Nephron (organoid): ENCODE measurements around the gene RPRD1A.
"Not testable (repeated sequence)": the region's sequence is repeated elsewhere in the genome, so short reads cannot be mapped to it uniquely, and the experiment has no call there.

Source experiments
- H3K27ac Mint-ChIP-seq, 3 experiments: 2 replicates each; pipeline ENCODE4 v1.8.0; 2020; ENCODE audit warnings: mixed read lengths in 3 of 3, mild to moderate bottlenecking in 2 of 3, moderate library complexity in 1 of 3
- H3K27me3 Mint-ChIP-seq: 2 replicates; pipeline ENCODE4 v1.8.0; 2021; ENCODE audit warnings: low read depth, mild to moderate bottlenecking, moderate library complexity, mixed read lengths
- H3K36me3 Mint-ChIP-seq: 2 replicates; pipeline ENCODE4 v1.8.0; 2020; ENCODE audit warnings: low read depth, mixed read lengths
- H3K4me1 Mint-ChIP-seq: 2 replicates; pipeline ENCODE4 v1.8.0; 2020; ENCODE audit warnings: mixed read lengths
- H3K4me3 Mint-ChIP-seq, 3 experiments: 2 replicates each; pipeline ENCODE4 v1.8.0; 2020; ENCODE audit warnings: mild to moderate bottlenecking in 3 of 3, mixed read lengths in 3 of 3, moderate library complexity in 2 of 3
- H3K9me3 Mint-ChIP-seq: 2 replicates; pipeline ENCODE4 v1.8.0; 2020; ENCODE audit warnings: mixed read lengths
- TF ChIP-seq, protein P1 (sequence below), 3 experiments: fragments of 200-600 bp; sonication (generic); IDR thresholded peaks; one replicate each; pipeline ENCODE4 v1.5.0; 2021; ENCODE audit warnings: antibody characterized with exemption in 3 of 3; ENCODE audit not compliant: unreplicated experiment in 3 of 3

The RPRD1A gene

GRCh38 chr18:36074435-36074834 is 7.1 kb upstream of the RPRD1A start:
- Mint-ChIP-seq H3K27me3 (peaks cover 8% of the 10 kb centered on the region), H3K27ac (no peak overlapping the region), H3K9me3 (peaks cover 7% of the 10 kb centered on the region)

DNA sequence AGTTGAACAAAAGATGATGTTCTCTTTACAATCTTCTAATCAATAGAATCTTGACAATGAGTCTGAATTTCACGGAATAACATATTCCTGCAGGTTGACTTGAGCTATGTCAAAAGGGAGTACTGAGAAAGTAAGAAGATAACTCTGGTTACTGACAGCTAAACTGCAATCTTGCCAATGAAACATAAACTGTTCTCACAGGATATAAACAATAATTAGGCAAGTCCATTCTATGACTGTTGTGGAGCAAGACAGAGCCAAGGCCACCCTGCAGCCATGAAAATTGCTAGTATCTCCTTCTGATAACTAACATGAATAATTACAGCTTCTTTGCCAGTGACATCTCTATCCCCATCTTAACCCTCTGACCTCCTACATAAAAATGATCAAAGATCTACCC is 6.3 kb upstream of the RPRD1A start:
- peaks cover 2% of the 10 kb centered on the region for H3K9me3 Mint-ChIP-seq
- peaks cover 8% of the 10 kb centered on the region for H3K27me3 Mint-ChIP-seq
- TF ChIP-seq, protein P1, sequence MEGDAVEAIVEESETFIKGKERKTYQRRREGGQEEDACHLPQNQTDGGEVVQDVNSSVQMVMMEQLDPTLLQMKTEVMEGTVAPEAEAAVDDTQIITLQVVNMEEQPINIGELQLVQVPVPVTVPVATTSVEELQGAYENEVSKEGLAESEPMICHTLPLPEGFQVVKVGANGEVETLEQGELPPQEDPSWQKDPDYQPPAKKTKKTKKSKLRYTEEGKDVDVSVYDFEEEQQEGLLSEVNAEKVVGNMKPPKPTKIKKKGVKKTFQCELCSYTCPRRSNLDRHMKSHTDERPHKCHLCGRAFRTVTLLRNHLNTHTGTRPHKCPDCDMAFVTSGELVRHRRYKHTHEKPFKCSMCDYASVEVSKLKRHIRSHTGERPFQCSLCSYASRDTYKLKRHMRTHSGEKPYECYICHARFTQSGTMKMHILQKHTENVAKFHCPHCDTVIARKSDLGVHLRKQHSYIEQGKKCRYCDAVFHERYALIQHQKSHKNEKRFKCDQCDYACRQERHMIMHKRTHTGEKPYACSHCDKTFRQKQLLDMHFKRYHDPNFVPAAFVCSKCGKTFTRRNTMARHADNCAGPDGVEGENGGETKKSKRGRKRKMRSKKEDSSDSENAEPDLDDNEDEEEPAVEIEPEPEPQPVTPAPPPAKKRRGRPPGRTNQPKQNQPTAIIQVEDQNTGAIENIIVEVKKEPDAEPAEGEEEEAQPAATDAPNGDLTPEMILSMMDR (IDR thresholded peaks at IDR 0.05; ENCODE audit: unreplicated experiment in 3 of 3) = no peak

More at GRCh38 chr18:36074435-36074834, 7.1 kb upstream of the RPRD1A start:
- TF ChIP-seq, protein P1 (IDR thresholded peaks at IDR 0.05; ENCODE audit: unreplicated experiment in 3 of 3) = no peak
- H3K36me3 Mint-ChIP-seq = no peaks in the 10 kb centered on the region
- no peaks in the 10 kb centered on the region for H3K4me1 Mint-ChIP-seq
- no peak overlapping the region for H3K4me3 Mint-ChIP-seq

DNA sequence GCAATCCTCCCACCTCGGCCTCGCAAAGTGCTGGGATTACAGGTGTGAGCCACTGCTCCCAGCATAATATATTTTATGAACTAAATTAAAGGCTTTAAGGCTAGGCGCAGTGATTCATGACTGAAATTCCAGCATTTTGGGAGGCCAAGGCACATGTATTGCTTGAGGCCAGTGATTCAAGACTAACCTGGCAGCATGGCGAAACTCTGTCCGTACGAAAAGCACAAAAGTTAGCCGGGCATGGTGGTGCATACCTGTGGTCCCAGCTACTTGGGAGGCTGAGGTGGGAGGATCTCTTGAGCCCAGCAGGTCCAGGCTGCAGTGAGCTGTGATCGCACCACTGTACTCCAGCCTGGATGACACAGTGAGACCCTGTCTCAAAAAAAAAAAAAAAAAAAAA is 5.0 kb upstream of the RPRD1A start:
- H3K4me3 Mint-ChIP-seq, H3K27me3 Mint-ChIP-seq, H3K4me1 Mint-ChIP-seq, H3K27ac Mint-ChIP-seq, H3K36me3 Mint-ChIP-seq, H3K9me3 Mint-ChIP-seq: not testable (repeated sequence)

More for the DNA sequence above, 6.3 kb upstream of the RPRD1A start:
- Mint-ChIP-seq H3K4me3 (no peak overlapping the region), H3K36me3 (no peaks in the 10 kb centered on the region), H3K27ac (no peak overlapping the region), H3K4me1 (no peaks in the 10 kb centered on the region)

- H3K9me3 Mint-ChIP-seq = peaks cover 3% of the 10 kb centered on the region
- peaks cover 18% of the 10 kb centered on the region for H3K4me1 Mint-ChIP-seq
- H3K36me3 Mint-ChIP-seq = peaks cover 20% of the 10 kb centered on the region
- peaks cover 4% of the 10 kb centered on the region for H3K27me3 Mint-ChIP-seq
- peak overlapping the region; percentile 97 to 100 (median 98) for H3K4me3 Mint-ChIP-seq
- TF ChIP-seq, protein P1 (IDR thresholded peaks at IDR 0.05; ENCODE audit: unreplicated experiment in 3 of 3) = no peak
- H3K27ac Mint-ChIP-seq = peak overlapping the region; percentile 61 to 96 (median 70)
These were observed 689 bp downstream of the RPRD1A start for GRCh38 chr18:36066686-36067054.

DNA sequence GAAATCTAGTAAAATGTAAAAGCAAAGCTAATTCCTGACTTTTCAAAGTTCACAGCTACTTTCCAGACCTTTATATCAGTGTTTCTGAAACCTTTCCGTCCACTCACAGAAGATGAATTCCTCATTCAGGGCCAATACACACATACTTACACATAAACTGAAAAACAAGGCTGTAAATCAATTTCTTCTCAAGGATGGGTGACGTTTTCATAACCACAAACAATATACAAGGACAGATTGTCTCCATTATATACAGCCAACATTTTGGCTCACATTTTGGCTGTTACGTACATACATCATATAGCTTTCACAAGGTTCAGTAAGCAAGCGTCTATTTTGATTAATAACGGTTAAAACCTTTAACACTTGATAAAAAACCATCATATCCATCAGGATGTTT is 1.4 kb downstream of the RPRD1A start:
- peak overlapping the region; percentile 38 to 96 (median 70) for H3K27ac Mint-ChIP-seq

GRCh38 chr18:36064809-36065079 is 2.6 kb downstream of the RPRD1A start:
- peak overlapping the region; percentile 46 to 70 (median 52) for H3K4me3 Mint-ChIP-seq
- H3K9me3 Mint-ChIP-seq, H3K27me3 Mint-ChIP-seq: not testable (repeated sequence)
- H3K4me1 Mint-ChIP-seq = peaks cover 18% of the 10 kb centered on the region
- peaks cover 25% of the 10 kb centered on the region for H3K36me3 Mint-ChIP-seq
- peak overlapping the region in 1 of 3 experiments; percentile 75 for H3K27ac Mint-ChIP-seq

More for the DNA sequence above, 1.4 kb downstream of the RPRD1A start:
- TF ChIP-seq, protein P1 (IDR thresholded peaks at IDR 0.05; ENCODE audit: unreplicated experiment in 3 of 3) = no peak
- H3K27me3 Mint-ChIP-seq = peaks cover 4% of the 10 kb centered on the region
- H3K9me3 Mint-ChIP-seq = peaks cover 3% of the 10 kb centered on the region
- peaks cover 25% of the 10 kb centered on the region for H3K36me3 Mint-ChIP-seq
- H3K4me1 Mint-ChIP-seq = peaks cover 18% of the 10 kb centered on the region
- peak overlapping the region; percentile 97 to 100 (median 98) for H3K4me3 Mint-ChIP-seq

DNA sequence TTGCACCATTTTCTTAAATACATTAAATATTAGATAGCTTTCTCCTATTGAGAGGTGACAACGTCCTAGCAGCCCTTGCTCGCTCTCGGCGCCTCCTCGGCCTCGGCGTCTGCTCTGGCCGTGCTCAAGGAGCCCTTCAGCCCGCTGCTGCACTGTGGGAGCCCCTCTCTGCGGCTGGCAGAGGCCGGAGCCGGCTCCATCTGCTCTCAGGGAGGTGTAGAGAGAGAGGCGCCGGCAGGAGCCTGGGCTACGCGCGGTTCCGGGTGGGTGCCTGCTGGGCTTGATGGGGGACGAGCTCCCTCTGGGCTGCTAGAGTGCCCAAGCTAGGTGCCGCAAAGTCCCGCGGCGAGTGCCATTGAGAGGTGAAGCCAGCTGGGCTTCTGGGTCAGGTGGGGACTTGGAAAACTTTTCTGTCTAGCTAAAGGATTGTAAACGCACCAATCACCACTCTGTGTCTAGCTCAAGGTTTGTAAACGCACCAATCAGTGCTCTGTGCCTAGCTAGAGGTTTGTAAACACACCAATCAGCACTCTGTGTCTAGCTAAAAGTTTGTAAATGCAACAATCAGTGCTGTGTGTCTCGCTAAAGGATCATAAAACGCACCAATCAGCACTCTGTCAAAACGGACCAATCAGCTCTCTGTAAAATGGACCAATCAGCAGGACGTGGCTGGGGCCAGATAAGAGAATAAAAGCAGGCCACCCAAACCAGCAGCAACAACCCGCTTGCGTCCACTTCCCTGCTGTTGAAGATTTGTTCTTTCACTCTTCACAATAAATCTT is 3.1 kb downstream of the RPRD1A start:
- H3K9me3 Mint-ChIP-seq = peaks cover 3% of the 10 kb centered on the region
- TF ChIP-seq, protein P1 (IDR thresholded peaks at IDR 0.05; ENCODE audit: unreplicated experiment in 3 of 3) = no peak
- H3K4me3 Mint-ChIP-seq = peak overlapping the region in 1 of 3 experiments; percentile 46
- H3K4me1 Mint-ChIP-seq = peaks cover 18% of the 10 kb centered on the region
- H3K27me3 Mint-ChIP-seq = no peaks in the 10 kb centered on the region
- H3K27ac Mint-ChIP-seq = no peak overlapping the region
- peaks cover 25% of the 10 kb centered on the region for H3K36me3 Mint-ChIP-seq
